ENCODE data around the gene RUNX2. TPM values are rescaled to one million over a fixed set of nuclear protein-coding genes. Genes with fewer than 3 reads are reported as not detected.

Gene RUNX2
- total and polyA plus RNA-seq, 2 donors from 2014 or later: 2.3 to 4.7 TPM

DNA sequence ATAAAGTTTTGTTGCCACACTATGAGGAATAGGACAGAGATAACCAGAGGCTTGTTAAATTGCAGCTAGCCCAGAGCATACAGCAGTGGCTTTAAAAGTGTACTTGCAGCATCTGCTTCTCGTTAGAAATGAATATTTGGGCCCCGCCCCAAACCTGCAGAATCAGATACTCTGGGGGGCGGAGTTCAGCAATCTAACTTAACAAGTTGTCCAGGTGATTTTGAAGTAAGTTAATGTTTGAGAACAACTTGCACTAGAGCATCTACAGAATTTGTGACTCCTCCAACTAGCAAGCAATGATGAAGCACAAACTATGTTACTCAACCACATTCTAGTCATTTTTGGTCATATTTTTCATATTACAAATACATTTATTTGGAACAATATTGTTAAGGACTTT is 60.2 kb downstream of the RUNX2 start:
- Histone ChIP-seq H3K9me3 (ENCODE audit: control insufficient read depth in 2 of 3, insufficient read depth in 1 of 3, low read length in 3 of 3) (no peaks in the 10 kb centered on the region), H3K4me3 (ENCODE audit: low read length in 3 of 3) (no peak overlapping the region), H3K9ac (ENCODE audit: low read length in 3 of 3) (no peak overlapping the region), H3K4me1 (ENCODE audit: control insufficient read depth in 2 of 3, insufficient read depth in 2 of 3, low read depth in 1 of 3, low read length in 3 of 3) (no peaks in the 10 kb centered on the region), H3K27ac (ENCODE audit: low read depth in 2 of 2, low read length in 2 of 2) (no peak overlapping the region), H3K27me3 (ENCODE audit: control insufficient read depth, insufficient read depth, low read length) (no peaks in the 10 kb centered on the region), H3K36me3 (ENCODE audit: control insufficient read depth in 2 of 3, insufficient read depth in 3 of 3, low read length in 3 of 3) (no peaks in the 10 kb centered on the region)
- TF ChIP-seq, protein P1, sequence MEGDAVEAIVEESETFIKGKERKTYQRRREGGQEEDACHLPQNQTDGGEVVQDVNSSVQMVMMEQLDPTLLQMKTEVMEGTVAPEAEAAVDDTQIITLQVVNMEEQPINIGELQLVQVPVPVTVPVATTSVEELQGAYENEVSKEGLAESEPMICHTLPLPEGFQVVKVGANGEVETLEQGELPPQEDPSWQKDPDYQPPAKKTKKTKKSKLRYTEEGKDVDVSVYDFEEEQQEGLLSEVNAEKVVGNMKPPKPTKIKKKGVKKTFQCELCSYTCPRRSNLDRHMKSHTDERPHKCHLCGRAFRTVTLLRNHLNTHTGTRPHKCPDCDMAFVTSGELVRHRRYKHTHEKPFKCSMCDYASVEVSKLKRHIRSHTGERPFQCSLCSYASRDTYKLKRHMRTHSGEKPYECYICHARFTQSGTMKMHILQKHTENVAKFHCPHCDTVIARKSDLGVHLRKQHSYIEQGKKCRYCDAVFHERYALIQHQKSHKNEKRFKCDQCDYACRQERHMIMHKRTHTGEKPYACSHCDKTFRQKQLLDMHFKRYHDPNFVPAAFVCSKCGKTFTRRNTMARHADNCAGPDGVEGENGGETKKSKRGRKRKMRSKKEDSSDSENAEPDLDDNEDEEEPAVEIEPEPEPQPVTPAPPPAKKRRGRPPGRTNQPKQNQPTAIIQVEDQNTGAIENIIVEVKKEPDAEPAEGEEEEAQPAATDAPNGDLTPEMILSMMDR (IDR thresholded peaks at IDR 0.05; ENCODE audit: borderline replicate concordance, extremely low read depth, insufficient read depth): no peak
- FAIRE-seq (no peak), DNase-seq (no peak)
- intact Hi-C loops (cut with DNase I): no loop called here

DNA sequence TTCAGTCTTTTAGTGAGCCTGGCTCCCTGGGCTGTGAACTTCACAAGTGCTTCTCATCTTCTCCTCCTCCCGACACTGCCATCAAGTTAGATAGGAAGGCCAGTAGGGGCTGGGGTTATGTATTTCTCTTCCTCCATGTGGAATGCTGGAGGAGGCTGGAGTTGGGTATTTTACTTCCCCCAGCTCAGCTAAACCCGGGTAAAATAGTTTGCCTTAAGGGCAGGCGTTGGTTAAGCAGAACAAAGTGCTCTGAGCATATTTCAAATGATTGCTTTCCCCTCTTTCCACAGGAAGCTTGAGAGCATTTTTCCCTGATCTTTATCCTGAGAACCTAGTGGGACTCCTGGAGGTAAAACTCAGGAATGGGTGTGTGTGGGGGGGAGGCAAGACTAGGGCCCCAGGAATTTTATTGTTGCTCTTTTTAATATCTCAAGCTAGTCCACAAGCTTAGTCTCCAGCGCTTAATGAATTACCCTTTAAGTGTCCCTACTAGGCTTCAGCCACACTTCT is 66.5 kb downstream of the RUNX2 start:
- no peak overlapping the region for H3K27ac ChIP-seq (ENCODE audit: low read depth in 2 of 2, low read length in 2 of 2)
- no peak overlapping the region for H3K9ac ChIP-seq (ENCODE audit: low read length in 3 of 3)
- no peaks in the 10 kb centered on the region for H3K27me3 ChIP-seq (ENCODE audit: control insufficient read depth, insufficient read depth, low read length)
- DNase-seq: no peak
- intact Hi-C loops (cut with DNase I): no loop called here
- FAIRE-seq: no peak
- no peak overlapping the region for H3K4me3 ChIP-seq (ENCODE audit: low read length in 3 of 3)
- H3K36me3 ChIP-seq (ENCODE audit: control insufficient read depth in 2 of 3, insufficient read depth in 3 of 3, low read length in 3 of 3): no peaks in the 10 kb centered on the region
- H3K9me3 ChIP-seq (ENCODE audit: control insufficient read depth in 2 of 3, insufficient read depth in 1 of 3, low read length in 3 of 3): no peaks in the 10 kb centered on the region
- H3K4me1 ChIP-seq (ENCODE audit: control insufficient read depth in 2 of 3, insufficient read depth in 2 of 3, low read depth in 1 of 3, low read length in 3 of 3): no peaks in the 10 kb centered on the region
- TF ChIP-seq, protein P1 (IDR thresholded peaks at IDR 0.05; ENCODE audit: borderline replicate concordance, extremely low read depth, insufficient read depth): no peak

DNA sequence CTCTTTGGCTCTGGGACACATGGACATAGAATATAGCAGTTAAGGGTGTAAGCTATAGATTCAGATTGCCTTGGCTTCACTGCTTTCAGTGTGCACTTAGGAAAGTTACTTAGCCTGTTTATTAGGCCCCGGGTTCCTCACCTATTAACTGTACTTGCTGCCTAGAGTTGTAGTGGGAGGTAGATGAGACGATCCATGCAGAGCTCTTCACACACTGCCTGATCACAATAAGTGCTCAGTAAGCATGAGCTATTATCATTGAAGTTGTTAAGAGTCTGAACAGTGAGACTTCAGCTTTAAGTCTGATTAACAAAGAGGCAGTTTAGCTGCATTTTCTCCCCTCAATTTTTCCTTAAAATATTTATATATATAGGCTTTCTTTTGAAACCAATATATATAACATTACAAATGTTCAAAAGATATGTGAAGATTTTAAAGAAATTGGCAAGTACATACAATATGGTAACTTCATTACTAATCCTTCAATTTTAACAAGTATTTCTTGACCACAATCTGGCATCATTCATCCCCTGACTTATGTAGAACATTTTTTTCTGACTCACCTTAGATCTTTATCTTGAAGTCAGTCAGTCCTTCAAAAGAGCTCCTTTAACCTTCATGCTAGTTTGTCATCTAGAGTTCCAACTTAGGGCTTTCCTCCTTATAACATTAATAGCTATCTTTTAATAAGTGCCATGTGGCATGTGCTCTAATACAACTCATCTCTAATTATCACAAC is 70.1 kb downstream of the RUNX2 start:
- H3K27ac ChIP-seq (ENCODE audit: low read depth in 2 of 2, low read length in 2 of 2): no peak overlapping the region
- DNase-seq: no peak
- no peak overlapping the region for H3K4me3 ChIP-seq (ENCODE audit: low read length in 3 of 3)
- no peaks in the 10 kb centered on the region for H3K27me3 ChIP-seq (ENCODE audit: control insufficient read depth, insufficient read depth, low read length)
- no peak for FAIRE-seq
- no peaks in the 10 kb centered on the region for H3K36me3 ChIP-seq (ENCODE audit: control insufficient read depth in 2 of 3, insufficient read depth in 3 of 3, low read length in 3 of 3)
- TF ChIP-seq, protein P1 (IDR thresholded peaks at IDR 0.05; ENCODE audit: borderline replicate concordance, extremely low read depth, insufficient read depth): no peak
- H3K4me1 ChIP-seq (ENCODE audit: control insufficient read depth in 2 of 3, insufficient read depth in 2 of 3, low read depth in 1 of 3, low read length in 3 of 3): no peaks in the 10 kb centered on the region
- no peaks in the 10 kb centered on the region for H3K9me3 ChIP-seq (ENCODE audit: control insufficient read depth in 2 of 3, insufficient read depth in 1 of 3, low read length in 3 of 3)
- H3K9ac ChIP-seq (ENCODE audit: low read length in 3 of 3): no peak overlapping the region
- intact Hi-C loops (cut with DNase I): no loop called here
